ENCODE data around the gene HELZ2. TPM values are rescaled to one million over a fixed set of nuclear protein-coding genes. Genes with fewer than 3 reads are reported as not detected.

The HELZ2 gene
- total RNA-seq, 1 experiment from 2014 or later = 33.4 TPM

DNA sequence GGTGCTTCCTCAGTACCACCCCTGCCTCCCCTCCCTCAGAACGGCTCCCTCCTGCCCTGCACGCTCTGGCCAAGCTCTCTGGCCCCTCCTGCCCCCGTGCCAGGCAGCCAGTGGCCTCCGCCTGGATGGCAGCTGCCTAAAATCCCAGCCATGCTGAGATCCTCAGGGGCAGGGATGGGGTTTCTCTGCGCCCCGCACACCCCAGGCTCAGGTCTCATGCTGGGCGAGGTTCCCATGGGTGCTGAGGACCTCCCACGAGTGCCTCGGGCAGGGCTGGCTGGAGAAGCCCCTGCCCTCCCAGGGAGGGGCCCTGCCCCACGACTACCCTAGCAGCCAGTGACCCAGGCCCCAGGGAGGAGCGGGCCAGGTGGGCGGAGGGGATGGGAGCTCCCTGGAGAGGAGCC lies 39.6 kb downstream of the HELZ2 start:
- H3K36me3 ChIP-seq (ENCODE audit: low read depth, low read length) = no peaks in the 10 kb centered on the region
- H3K4me1 ChIP-seq (ENCODE audit: insufficient read depth, low read length) = peaks cover 25% of the 10 kb centered on the region
- ATAC-seq (no peak), DNase-seq (no peak)
- H3K9ac ChIP-seq (ENCODE audit: low read length) = no peak overlapping the region
- no TSS peak for BruUV-seq (replicated peaks)
- H3F3A ChIP-seq (ENCODE audit: low read length, unreplicated experiment) = no peaks in the 10 kb centered on the region
- no peak overlapping the region for H2AFZ ChIP-seq (ENCODE audit: low read length)
- no peak overlapping the region for H3K4me2 ChIP-seq (ENCODE audit: low read length)
- intact Hi-C loops (cut with micrococcal nuclease) = loop anchor here (5.0 kb wide), 1 partner anchor 607 kb away; the partner anchor contains the start of gene DIDO1
- no peak overlapping the region for H3K27ac ChIP-seq (ENCODE audit: low read length)
- H3K27me3 ChIP-seq (ENCODE audit: low read length) = no peaks in the 10 kb centered on the region
- H3K4me3 ChIP-seq (ENCODE audit: low read length) = no peak overlapping the region
- POLR2A ChIA-PET (ENCODE audit: unreplicated experiment) = interaction anchor here (0.5 kb wide), 1 partner anchor 11 kb away, joined by 4 read pairs; no protein-coding TSS in a partner anchor
- TF ChIP-seq EZH2phosphoT487 (IDR thresholded peaks at IDR 0.05; ENCODE audit: borderline replicate concordance, low read length) = no peak
- no peak for TF ChIP-seq EZH2 (IDR thresholded peaks at IDR 0.05; ENCODE audit: low read length, unreplicated experiment)
- TF ChIP-seq, protein P1, sequence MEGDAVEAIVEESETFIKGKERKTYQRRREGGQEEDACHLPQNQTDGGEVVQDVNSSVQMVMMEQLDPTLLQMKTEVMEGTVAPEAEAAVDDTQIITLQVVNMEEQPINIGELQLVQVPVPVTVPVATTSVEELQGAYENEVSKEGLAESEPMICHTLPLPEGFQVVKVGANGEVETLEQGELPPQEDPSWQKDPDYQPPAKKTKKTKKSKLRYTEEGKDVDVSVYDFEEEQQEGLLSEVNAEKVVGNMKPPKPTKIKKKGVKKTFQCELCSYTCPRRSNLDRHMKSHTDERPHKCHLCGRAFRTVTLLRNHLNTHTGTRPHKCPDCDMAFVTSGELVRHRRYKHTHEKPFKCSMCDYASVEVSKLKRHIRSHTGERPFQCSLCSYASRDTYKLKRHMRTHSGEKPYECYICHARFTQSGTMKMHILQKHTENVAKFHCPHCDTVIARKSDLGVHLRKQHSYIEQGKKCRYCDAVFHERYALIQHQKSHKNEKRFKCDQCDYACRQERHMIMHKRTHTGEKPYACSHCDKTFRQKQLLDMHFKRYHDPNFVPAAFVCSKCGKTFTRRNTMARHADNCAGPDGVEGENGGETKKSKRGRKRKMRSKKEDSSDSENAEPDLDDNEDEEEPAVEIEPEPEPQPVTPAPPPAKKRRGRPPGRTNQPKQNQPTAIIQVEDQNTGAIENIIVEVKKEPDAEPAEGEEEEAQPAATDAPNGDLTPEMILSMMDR (conservative IDR thresholded peaks at IDR 0.05; ENCODE audit: low read depth, low read length) = no peak
- H3K79me2 ChIP-seq (ENCODE audit: low read length) = peaks cover 11% of the 10 kb centered on the region
- H3K9me2 ChIP-seq (replicated peaks; ENCODE audit: low read length) = no peaks in the 10 kb centered on the region
- CTCF ChIA-PET = no interaction called here
- H4K20me1 ChIP-seq (ENCODE audit: low read length) = no peaks in the 10 kb centered on the region
- H3K9me3 ChIP-seq (ENCODE audit: low read length) = no peaks in the 10 kb centered on the region

DNA sequence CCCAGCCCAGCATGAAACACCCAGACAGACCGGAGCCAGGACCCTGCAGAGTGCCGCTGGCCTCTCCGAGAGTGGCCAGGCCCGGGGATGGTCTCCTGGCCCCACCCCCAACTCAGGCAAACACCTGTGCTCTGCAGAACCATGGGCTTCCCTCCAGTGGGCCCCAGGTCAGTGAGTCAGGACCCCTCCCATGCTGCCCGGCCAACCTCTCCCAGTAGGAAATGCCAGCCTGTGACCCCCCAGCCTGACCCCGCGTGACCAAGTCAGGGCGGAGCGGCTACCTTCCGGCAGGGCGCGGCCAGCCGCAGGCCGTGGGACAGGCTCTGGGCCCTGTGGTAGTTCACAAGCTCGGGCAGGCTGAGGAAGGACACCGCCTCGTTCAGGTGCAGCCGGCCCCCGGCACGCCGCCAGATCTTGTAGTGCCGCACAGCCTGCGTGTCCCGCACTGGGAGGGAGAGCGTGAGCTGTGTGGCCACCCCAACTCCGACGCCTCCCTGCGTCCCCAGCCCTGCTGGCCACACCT lies 40.1 kb downstream of the HELZ2 start:
- TF ChIP-seq EZH2phosphoT487 (IDR thresholded peaks at IDR 0.05; ENCODE audit: borderline replicate concordance, low read length) (no peak), EZH2 (IDR thresholded peaks at IDR 0.05; ENCODE audit: low read length, unreplicated experiment) (no peak)
- TF ChIP-seq, protein P1 (conservative IDR thresholded peaks at IDR 0.05; ENCODE audit: low read depth, low read length) = no peak
- no peak overlapping the region for H3K27ac ChIP-seq (ENCODE audit: low read length)
- no peaks in the 10 kb centered on the region for H3K27me3 ChIP-seq (ENCODE audit: low read length)
- no peak overlapping the region for H3K4me2 ChIP-seq (ENCODE audit: low read length)
- POLR2A ChIA-PET (ENCODE audit: unreplicated experiment) = interaction anchor here (0.5 kb wide), 1 partner anchor 10 kb away, joined by 4 read pairs; no protein-coding TSS in a partner anchor
- no peak overlapping the region for H2AFZ ChIP-seq (ENCODE audit: low read length)
- no peak overlapping the region for H3K9ac ChIP-seq (ENCODE audit: low read length)
- H3K79me2 ChIP-seq (ENCODE audit: low read length) = peaks cover 11% of the 10 kb centered on the region
- ATAC-seq = no peak
- peaks cover 20% of the 10 kb centered on the region for H3K4me1 ChIP-seq (ENCODE audit: insufficient read depth, low read length)
- intact Hi-C loops (cut with micrococcal nuclease) = loop anchor here (5.0 kb wide), 1 partner anchor 607 kb away; the partner anchor contains the start of gene DIDO1
- H3K4me3 ChIP-seq (ENCODE audit: low read length) = no peak overlapping the region
- no peak for DNase-seq
- no peaks in the 10 kb centered on the region for H3F3A ChIP-seq (ENCODE audit: low read length, unreplicated experiment)
- H4K20me1 ChIP-seq (ENCODE audit: low read length) = no peaks in the 10 kb centered on the region
- CTCF ChIA-PET = no interaction called here
- no TSS peak for BruUV-seq (replicated peaks)
- H3K36me3 ChIP-seq (ENCODE audit: low read depth, low read length) = no peaks in the 10 kb centered on the region
- no peaks in the 10 kb centered on the region for H3K9me3 ChIP-seq (ENCODE audit: low read length)
- H3K9me2 ChIP-seq (replicated peaks; ENCODE audit: low read length) = no peaks in the 10 kb centered on the region

GRCh38 chr20:63533388-63533787 lies 40.7 kb downstream of the HELZ2 start:
- H3K4me1 ChIP-seq (ENCODE audit: insufficient read depth, low read length) = peaks cover 16% of the 10 kb centered on the region
- H3K4me2 ChIP-seq (ENCODE audit: low read length) = no peak overlapping the region
- CTCF ChIA-PET = no interaction called here
- no peak overlapping the region for H3K9ac ChIP-seq (ENCODE audit: low read length)
- H4K20me1 ChIP-seq (ENCODE audit: low read length) = no peaks in the 10 kb centered on the region
- H3K9me2 ChIP-seq (replicated peaks; ENCODE audit: low read length) = no peaks in the 10 kb centered on the region
- no peaks in the 10 kb centered on the region for H3F3A ChIP-seq (ENCODE audit: low read length, unreplicated experiment)
- no peak overlapping the region for H3K4me3 ChIP-seq (ENCODE audit: low read length)
- H3K27me3 ChIP-seq (ENCODE audit: low read length) = no peaks in the 10 kb centered on the region
- intact Hi-C loops (cut with micrococcal nuclease) = loop anchor here (5.0 kb wide), 1 partner anchor 606 kb away; the partner anchor contains the start of gene DIDO1
- H3K9me3 ChIP-seq (ENCODE audit: low read length) = no peaks in the 10 kb centered on the region
- POLR2A ChIA-PET (ENCODE audit: unreplicated experiment) = no interaction called here
- peaks cover 11% of the 10 kb centered on the region for H3K79me2 ChIP-seq (ENCODE audit: low read length)
- ATAC-seq = no peak
- no peak overlapping the region for H3K27ac ChIP-seq (ENCODE audit: low read length)
- no peaks in the 10 kb centered on the region for H3K36me3 ChIP-seq (ENCODE audit: low read depth, low read length)
- DNase-seq = no peak
- H2AFZ ChIP-seq (ENCODE audit: low read length) = no peak overlapping the region
- no TSS peak for BruUV-seq (replicated peaks)
- no peak for TF ChIP-seq EZH2phosphoT487 (IDR thresholded peaks at IDR 0.05; ENCODE audit: borderline replicate concordance, low read length)
- TF ChIP-seq, protein P1 (conservative IDR thresholded peaks at IDR 0.05; ENCODE audit: low read depth, low read length) = no peak
- TF ChIP-seq EZH2 (IDR thresholded peaks at IDR 0.05; ENCODE audit: low read length, unreplicated experiment) = no peak

All from PC-3 (cell line).